Fibroblast of gingiva (primary cell): ENCODE data around the gene GPR155.
"Not testable (repeated sequence)": the region's sequence is repeated elsewhere in the genome, so short reads cannot be mapped to it uniquely, and the experiment has no call there.

Experiments
- DNase-seq: peaks from one replicate; pipeline ENCODE4 v3.0.0-alpha.2; 2011; ENCODE audit warnings: low read depth

Gene GPR155

GRCh38 chr2:174492963-174493431 is 6.2 kb upstream of the GPR155 start:
- no peak for DNase-seq

- DNase-seq, result no peak
Measured at GRCh38 chr2:174491947-174492346, 5.1 kb upstream of the GPR155 start.

- DNase-seq, result no peak
Measured at GRCh38 chr2:174490051-174490450, 3.2 kb upstream of the GPR155 start.

- not testable (repeated sequence) for DNase-seq
Measured at GRCh38 chr2:174489520-174489919, 2.7 kb upstream of the GPR155 start.

GRCh38 chr2:174487820-174488162 is 962 bp upstream of the GPR155 start:
- DNase-seq, result no peak

- peak; percentile 98 for DNase-seq
Measured at GRCh38 chr2:174487108-174487819, 435 bp upstream of the GPR155 start.

GRCh38 chr2:174485788-174486562 is 854 bp downstream of the GPR155 start:
- peak; percentile 31 for DNase-seq

GRCh38 chr2:174485045-174485444 is 1.8 kb downstream of the GPR155 start:
- not testable (repeated sequence) for DNase-seq

- no peak for DNase-seq
Measured at GRCh38 chr2:174484573-174484972, 2.3 kb downstream of the GPR155 start.

GRCh38 chr2:174482854-174483253 is 4.0 kb downstream of the GPR155 start:
- no peak for DNase-seq

GRCh38 chr2:174477759-174478158 is 9.1 kb downstream of the GPR155 start:
- DNase-seq, result no peak

- no peak for DNase-seq
Measured at GRCh38 chr2:174473796-174474195, 13.0 kb downstream of the GPR155 start.

GRCh38 chr2:174465327-174465726 is 21.5 kb downstream of the GPR155 start:
- DNase-seq, result no peak

- no peak for DNase-seq
Measured at GRCh38 chr2:174461221-174461620, 25.6 kb downstream of the GPR155 start.

- no peak for DNase-seq
Measured at GRCh38 chr2:174454566-174454965, 32.3 kb downstream of the GPR155 start.

- no peak for DNase-seq
Measured at GRCh38 chr2:174450021-174450816, 36.6 kb downstream of the GPR155 start.

GRCh38 chr2:174449033-174449432 is 37.8 kb downstream of the GPR155 start:
- DNase-seq, result no peak

- DNase-seq, result no peak
Measured at GRCh38 chr2:174446531-174446930, 40.3 kb downstream of the GPR155 start.

GRCh38 chr2:174445248-174445647 is 41.6 kb downstream of the GPR155 start:
- DNase-seq, result peak; percentile 4

GRCh38 chr2:174444761-174445160 is 42.1 kb downstream of the GPR155 start:
- DNase-seq, result no peak

- peak; percentile 77 for DNase-seq
Measured at GRCh38 chr2:174442546-174443510, 44.0 kb downstream of the GPR155 start.
